Peyer's patch (tissue), 4 donors: ENCODE data around the gene TIPIN.

ENCODE experiments used
- POLR2A ChIP-seq, 2 donors: fragments of 450-650 bp; IDR thresholded peaks; one replicate each; pipeline ENCODE4 v1.5.1; 2017; ENCODE audit warnings: antibody characterized with exemption in 2 of 2, mild to moderate bottlenecking in 2 of 2, moderate library complexity in 2 of 2
- TF ChIP-seq, protein P1 (sequence below), 6 experiments: fragments of 450-650 bp in 4 of 6; fragments of 200-600 bp in 2 of 6; sonication (generic) in 1 of 6; IDR thresholded peaks; one replicate each; pipeline ENCODE4 v1.5.1; 2017 to 2019; ENCODE audit warnings: antibody characterized with exemption in 6 of 6, mild to moderate bottlenecking in 3 of 6, moderate library complexity in 1 of 6

DNA sequence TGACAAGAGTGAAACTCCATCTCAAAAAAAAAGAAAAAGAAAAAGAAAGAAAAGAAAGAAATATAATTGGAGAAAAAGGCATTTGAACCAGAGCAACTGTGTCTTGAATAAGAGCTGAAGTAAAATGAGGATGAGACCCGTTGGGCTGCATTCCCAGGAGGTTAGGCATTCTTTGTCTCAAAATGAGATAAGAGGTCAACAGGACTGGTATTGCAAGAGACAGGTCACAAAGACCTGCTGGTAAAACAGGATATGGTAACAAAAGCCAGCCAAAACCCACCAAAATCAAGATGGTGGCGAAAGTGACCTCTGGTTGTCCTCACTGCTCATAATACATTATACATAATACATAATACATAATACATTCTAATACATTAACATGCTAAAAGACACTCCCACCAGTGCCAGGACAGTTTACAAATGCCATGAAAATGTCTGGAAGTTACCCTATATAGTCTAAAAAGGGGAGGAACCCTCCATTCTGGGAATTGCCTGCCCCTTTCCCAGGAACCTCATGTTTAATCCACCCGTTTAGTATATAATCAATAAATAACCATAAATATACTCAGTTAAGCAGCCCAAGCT lies 8.6 kb upstream of the TIPIN start:
- TF ChIP-seq, protein P1, sequence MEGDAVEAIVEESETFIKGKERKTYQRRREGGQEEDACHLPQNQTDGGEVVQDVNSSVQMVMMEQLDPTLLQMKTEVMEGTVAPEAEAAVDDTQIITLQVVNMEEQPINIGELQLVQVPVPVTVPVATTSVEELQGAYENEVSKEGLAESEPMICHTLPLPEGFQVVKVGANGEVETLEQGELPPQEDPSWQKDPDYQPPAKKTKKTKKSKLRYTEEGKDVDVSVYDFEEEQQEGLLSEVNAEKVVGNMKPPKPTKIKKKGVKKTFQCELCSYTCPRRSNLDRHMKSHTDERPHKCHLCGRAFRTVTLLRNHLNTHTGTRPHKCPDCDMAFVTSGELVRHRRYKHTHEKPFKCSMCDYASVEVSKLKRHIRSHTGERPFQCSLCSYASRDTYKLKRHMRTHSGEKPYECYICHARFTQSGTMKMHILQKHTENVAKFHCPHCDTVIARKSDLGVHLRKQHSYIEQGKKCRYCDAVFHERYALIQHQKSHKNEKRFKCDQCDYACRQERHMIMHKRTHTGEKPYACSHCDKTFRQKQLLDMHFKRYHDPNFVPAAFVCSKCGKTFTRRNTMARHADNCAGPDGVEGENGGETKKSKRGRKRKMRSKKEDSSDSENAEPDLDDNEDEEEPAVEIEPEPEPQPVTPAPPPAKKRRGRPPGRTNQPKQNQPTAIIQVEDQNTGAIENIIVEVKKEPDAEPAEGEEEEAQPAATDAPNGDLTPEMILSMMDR (IDR thresholded peaks at IDR 0.05) = no peak
- no peak for TF ChIP-seq POLR2A (IDR thresholded peaks at IDR 0.05)
